Measurements from ENCODE around the gene HNRNPUL1. TPM values are rescaled to one million over a fixed set of nuclear protein-coding genes. Genes with fewer than 3 reads are reported as not detected.

HNRNPUL1 gene
- total RNA-seq, 1 experiment from 2014 or later = 187 TPM

GRCh38 chr19:41233748-41234240 is 30.4 kb upstream of the HNRNPUL1 start:
- no peak for DNase-seq (ENCODE audit: low read depth)

GRCh38 chr19:41234512-41235168 is 29.5 kb upstream of the HNRNPUL1 start:
- no peak for DNase-seq (ENCODE audit: low read depth)

DNA sequence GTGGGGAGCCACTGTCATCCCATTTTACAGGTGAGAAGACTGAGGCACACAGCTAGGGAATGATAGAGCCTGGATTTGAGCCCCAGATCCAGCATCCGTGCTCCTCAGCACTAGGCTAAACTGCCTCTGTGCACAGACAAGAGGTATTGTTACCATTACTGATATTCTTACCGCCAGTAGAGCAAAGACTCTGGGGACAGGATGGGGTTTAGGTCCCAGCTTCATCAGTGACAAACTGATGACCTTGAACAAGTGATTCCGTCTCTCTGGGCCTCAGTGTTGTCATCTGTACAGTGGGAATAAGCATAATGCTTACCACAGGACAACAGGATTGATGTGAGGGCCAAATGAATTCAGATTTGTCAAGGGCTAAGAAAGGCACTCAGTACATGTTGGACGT is 28.7 kb upstream of the HNRNPUL1 start:
- no peak for DNase-seq (ENCODE audit: low read depth)

DNA sequence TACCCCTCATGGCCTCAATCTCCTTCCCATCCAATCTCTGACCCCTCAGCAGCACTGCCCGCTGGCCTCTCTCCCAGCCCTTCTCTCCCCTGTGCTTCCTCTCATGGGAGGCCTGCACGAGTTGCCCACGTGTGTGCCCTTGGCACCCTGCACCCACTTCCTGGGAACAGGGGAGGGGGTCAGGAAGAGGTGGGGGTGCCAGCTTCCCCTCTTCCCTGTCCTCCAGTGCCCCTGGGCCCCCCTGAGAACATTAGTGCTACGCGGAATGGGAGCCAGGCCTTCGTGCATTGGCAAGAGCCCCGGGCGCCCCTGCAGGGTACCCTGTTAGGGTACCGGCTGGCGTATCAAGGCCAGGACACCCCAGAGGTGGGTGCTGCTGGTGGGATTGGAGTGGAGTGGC is 25.9 kb upstream of the HNRNPUL1 start:
- DNase-seq (ENCODE audit: low read depth) = no peak

- no peak for DNase-seq (ENCODE audit: low read depth)
Measured at GRCh38 chr19:41239363-41239762, 24.8 kb upstream of the HNRNPUL1 start.

- no peak for DNase-seq (ENCODE audit: low read depth)
Measured at GRCh38 chr19:41239961-41240574, 24.1 kb upstream of the HNRNPUL1 start.

- DNase-seq (ENCODE audit: low read depth) = no peak
Measured at GRCh38 chr19:41241859-41242258, 22.3 kb upstream of the HNRNPUL1 start.

- no peak for DNase-seq (ENCODE audit: low read depth)
Measured at GRCh38 chr19:41244117-41244516, 20.1 kb upstream of the HNRNPUL1 start.

- no peak for DNase-seq (ENCODE audit: low read depth)
Measured at GRCh38 chr19:41245843-41246242, 18.3 kb upstream of the HNRNPUL1 start.

DNA sequence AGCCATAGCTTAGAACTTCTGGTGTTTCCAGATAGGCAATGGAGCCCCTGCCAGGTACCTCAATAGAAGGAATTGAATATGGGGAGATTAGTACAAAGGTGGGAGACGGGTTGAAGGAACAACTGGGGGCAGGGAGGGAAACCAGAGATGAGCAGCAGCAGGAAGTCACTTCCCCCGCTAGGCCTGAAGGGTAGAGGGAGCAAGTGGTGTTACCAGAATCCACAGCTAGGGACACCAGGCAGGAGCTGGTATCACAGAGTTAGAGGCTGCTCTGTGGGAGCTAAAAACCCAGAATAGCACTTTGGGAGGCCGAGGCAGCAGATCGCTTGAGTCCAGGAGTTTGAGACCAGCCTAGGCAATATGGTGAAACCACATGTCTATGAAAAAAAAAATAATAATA is 15.3 kb upstream of the HNRNPUL1 start:
- DNase-seq (ENCODE audit: low read depth) = no peak

- DNase-seq (ENCODE audit: low read depth) = no peak
Measured at GRCh38 chr19:41249707-41250423, 14.3 kb upstream of the HNRNPUL1 start.

DNA sequence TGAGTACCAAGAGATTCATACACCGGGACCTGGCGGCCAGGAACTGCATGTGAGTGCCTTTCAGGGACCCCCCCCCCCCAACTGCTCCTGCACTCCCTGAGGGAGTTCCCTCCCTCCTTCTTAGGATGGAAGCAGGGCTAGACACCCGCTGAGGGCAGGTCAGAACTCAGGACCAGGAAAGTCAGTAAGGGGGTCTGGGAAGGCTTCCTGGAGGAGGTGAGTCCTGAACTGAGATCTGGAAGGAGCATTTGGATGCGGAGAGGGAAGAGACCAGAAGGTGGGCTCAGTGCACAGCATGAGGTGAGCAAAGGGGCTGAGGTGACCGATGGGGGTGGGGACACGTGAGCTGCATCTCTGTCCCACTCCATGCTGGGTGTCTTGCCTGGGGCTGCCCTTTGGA is 10.5 kb upstream of the HNRNPUL1 start:
- no peak for DNase-seq (ENCODE audit: low read depth)

- no peak for DNase-seq (ENCODE audit: low read depth)
Measured at GRCh38 chr19:41255171-41255570, 9.0 kb upstream of the HNRNPUL1 start.

DNA sequence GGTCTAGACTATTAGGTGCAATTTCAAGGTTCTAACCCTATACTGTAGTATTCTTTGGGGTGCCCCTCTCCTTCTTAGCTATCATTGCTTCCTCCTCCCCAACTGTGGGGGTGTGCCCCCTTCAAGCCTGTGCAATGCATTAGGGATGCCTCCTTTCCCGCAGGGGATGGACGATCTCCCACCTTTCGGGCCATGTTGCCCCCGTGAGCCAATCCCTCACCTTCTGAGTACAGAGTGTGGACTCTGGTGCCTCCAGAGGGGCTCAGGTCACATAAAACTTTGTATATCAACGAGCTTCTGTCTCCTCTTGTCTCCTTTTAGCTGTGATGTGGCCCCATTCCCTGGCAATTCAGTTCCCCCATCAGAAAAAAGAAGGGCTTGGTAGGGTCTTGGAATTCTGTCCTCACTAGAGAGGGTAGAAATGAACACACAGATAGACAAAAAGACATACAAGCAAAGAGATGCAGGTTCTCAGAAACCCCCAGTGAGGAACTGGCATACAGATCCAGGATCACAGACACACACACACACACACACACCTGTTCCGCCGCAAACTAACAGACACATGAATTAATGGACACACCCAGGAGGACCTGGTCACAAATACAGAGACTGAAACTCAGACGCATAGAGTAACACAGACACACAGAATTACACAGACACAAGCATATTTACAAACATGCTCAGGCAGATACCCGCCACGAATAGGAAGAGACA is 2.5 kb upstream of the HNRNPUL1 start:
- DNase-seq (ENCODE audit: low read depth) = no peak

GRCh38 chr19:41263042-41263849 is 926 bp upstream of the HNRNPUL1 start:
- peak; percentile 68 for DNase-seq (ENCODE audit: low read depth)

GRCh38 chr19:41264581-41265394 is 616 bp downstream of the HNRNPUL1 start:
- no peak for DNase-seq (ENCODE audit: low read depth)

- DNase-seq (ENCODE audit: low read depth) = peak; percentile 33
Measured at GRCh38 chr19:41265395-41266153, 1.4 kb downstream of the HNRNPUL1 start.

- DNase-seq (ENCODE audit: low read depth) = no peak
Measured at GRCh38 chr19:41269055-41269454, 4.9 kb downstream of the HNRNPUL1 start.

- no peak for DNase-seq (ENCODE audit: low read depth)
Measured at GRCh38 chr19:41269571-41269970, 5.4 kb downstream of the HNRNPUL1 start.

Measured in HT1080 (cell line).